Measurements from ENCODE around the gene MAPK14.
A peak's percentile ranks its signal among the peaks of the same experiment; 100 is the strongest.
"Not testable (repeated sequence)": the region's sequence is repeated elsewhere in the genome, so short reads cannot be mapped to it uniquely, and the experiment has no call there.

MAPK14 gene

DNA sequence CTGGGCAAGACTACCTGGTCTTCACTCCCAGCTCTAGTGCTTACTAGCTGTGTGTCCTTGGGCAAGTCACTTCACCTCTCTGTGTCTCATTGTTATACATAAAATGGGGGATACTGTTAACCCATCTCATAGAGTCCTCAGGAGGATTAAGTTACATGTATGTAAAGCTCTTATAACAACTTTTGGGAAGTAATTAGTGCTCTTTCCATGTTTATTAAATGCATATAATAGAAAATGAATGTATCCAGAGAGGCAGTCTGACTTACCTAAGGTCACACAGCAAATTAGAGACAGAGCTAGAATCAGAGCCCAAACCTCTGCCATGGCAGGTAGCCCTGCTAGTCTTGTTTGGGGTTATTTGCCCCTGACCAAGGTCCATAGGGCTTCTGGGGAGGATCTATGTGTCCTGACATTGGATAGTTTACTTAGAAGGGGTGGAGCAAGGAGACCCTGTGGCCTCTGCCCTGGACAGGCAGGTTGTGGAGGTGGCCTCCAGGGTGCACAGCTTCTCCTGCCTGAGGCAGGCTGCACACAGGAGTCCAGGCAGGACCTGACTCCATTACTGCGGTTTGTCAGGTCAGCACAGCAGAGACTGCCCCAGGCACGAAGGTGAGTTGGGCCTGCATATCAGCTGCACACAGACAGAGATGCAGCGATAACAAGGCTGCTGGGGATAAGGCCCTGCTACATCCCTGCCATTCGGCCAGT lies 94.3 kb downstream of the MAPK14 start:
- no peak for DNase-seq (ENCODE audit: low read depth in 2 of 2)

DNA sequence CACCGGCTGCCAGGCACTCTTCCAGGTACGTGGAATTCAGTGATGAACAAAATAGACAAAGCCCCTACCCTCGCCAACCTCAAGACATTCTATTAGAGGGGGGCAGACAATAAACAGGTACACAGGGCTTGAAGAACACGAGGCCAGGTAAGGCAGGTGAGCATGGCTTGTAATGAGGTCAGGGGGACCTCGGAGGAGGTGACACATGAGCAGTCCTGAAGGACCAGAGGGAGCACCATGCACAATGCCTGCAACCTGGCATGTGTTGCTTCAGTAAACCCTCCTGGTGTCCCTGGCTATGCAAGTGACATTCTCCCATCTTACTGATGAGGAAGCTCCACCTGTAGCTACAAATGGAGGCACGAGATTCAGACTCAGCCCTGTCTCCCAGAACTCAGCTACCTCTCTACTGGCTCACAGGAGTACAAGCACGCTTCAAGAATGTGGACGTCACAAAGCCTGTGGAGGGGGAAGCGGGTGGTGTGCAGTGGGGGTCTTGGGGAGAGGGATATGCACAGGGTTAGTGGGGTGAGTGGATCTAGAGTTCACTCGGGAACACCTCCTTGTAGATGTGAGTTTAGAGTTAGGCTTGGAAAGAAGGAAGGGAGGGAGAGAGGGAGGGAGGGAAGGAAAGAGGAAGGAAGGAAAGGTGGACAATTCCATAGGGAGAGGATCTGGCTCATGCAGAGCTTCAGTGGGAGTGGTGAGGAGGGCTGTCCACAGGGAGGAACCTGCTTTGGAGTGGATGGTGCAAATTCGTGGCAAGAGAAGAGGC lies 95.1 kb downstream of the MAPK14 start:
- DNase-seq (ENCODE audit: low read depth in 2 of 2), result no peak

DNA sequence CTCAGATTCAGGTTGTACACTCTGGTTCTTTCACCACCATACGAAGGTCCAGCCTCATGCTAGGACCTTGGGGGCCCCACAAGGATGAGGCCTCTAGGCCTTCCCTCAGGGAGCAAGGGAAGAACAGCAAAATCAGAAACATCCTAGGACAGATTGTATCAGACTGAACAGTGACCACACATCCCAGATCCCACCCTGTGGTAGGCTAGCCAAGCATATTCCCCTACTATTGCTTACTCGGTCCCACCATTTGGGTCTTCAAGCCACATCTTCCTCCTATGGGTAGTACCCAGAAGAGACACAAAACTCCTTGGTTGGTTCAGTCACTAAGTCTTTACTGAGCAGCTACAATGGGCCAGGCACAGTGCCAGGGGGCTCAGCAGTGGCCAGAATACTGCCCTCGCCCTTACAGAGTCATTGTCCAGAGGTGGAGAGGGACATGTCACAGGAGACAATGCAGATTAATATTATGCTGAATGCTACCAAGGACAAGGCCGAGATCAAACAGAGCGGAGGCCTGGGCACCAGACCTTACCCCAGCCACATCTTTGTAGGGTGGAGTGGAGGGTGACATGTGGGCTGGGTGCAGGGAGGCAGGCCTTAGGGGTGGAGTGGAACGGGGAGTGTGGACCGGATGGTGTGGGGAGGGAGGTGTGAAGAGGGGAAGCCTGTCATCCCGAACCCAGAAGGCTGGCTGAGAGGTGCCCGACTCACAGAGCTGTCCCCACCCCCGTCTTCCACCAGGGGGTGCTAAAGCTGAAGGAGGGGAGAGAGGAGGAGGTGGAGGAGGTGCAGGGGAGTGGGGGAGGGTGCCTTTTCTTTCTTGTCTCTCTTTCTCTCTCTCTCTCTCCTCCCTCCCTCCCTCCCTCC lies 95.9 kb downstream of the MAPK14 start:
- peak; percentile 36 to 38 for DNase-seq (ENCODE audit: low read depth in 2 of 2)

DNA sequence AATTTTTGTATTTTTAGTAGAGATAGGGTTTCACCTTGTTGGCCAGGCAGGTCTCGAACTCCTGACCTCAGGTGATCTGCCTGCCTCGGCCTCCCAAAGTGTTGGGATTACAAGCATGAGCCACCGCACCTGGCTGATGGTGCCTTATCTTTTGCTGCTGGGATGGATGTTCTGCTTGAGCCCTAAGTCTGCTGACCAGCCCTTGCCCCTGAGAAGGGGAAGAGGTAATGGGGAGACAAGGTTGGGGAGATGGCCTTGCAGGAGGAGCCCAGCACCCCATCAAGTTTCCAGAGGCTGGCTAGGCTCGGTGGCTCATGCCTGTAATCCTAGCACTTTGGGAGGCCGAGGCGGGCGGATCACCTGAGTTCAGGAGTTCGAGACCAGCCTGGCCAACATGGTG lies 96.7 kb downstream of the MAPK14 start:
- not testable (repeated sequence) for DNase-seq (ENCODE audit: low read depth in 2 of 2)

DNA sequence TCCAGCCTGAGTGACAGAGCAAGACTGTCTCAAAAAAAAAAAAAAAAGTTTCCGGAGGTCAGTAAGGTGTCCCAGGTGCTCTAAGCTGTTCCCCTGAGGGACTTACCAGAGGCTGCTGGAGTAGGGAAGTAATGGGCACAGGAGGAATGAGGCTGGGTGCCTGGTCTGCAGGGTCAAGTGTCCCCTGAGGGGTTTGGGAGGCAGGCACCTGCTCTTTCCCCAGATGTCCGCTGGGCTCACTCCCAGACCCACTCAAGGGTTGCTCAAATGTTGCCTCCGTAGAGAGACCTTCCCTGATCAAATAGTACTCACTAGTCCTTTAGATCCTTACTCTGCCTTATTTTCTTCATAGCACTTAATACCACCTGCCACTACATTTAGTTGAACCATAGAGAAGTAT lies 97.3 kb downstream of the MAPK14 start:
- no peak for DNase-seq (ENCODE audit: low read depth in 2 of 2)

DNA sequence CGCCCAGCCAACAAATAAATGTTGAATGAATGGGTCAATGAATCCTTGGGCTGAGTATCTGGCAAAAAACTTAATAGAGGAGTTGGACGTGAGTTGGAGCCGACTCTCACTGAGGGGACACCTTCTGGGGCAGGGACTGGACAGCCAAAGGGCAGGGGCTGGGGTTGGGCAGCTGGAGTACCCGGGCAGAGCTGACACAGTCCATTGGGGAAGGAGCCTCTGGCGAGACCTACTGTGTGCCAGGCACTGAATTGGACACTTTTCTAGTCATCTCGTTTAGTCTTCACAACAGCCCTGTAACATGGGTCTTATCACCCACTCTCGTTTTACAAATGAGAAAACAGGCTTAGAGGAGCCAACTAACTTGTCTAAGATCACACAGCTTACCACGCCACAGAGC lies 98.0 kb downstream of the MAPK14 start:
- DNase-seq (ENCODE audit: low read depth in 2 of 2), result no peak

DNA sequence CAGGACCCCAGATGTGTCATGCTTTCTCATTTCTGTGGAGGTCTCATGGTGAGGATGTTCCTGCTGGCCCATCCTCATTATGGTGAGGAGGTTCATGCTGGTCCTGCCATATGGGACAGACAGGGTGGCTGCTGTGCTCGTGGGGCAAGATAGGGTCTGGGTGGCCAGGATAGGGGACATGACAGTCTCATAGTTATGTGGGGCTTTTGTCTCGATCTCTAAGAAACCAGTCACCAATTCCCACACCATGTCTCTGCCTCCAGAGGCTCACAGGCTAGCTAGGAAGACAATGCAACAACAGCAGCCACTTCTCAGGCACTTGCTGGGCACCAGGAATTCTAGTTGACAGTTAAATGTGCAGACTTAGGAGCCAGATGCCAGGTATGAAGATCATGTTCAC lies 98.5 kb downstream of the MAPK14 start:
- no peak for DNase-seq (ENCODE audit: low read depth in 2 of 2)

DNA sequence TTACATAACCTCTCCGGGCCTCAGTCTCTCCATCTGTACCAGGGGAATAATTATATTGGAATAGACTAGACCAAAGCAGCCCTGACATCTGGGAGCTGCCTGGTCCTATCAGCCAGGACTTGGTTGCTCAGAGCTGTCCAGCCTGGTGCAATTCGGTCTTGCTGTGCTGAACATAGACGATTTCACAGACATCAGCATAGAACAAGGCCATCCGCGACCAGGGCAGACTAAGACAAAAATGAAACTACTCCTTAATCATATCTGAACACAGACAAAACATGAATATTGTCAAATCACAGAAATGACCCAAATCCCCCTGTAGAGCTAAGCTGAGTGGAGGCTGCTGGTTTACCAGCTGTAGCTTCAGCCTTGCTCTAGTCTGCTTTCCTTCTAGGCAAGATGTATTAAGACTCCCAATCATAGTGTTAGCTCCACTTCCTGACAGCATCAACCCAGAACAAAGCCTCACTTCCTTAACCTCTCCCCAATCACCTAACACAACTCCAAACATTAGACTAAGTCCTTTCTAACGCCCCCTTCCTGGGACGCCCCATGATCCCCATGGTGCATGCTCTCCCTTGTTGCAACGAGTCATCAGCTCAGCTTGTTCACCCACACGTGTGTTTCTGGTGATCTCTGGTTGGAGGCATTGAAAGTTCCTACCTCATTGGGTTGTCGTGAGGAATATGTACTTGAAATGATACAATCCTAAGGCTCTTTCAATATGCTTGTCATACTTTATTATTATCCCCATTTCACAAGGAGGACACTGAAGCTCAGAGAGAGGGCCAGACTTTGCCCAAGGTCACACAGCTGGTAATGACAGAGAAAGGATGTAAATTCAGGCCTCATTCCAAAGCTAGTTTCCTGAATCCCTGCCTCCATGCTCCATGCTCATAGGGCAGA lies 99.2 kb downstream of the MAPK14 start:
- no peak for DNase-seq (ENCODE audit: low read depth in 2 of 2)

DNA sequence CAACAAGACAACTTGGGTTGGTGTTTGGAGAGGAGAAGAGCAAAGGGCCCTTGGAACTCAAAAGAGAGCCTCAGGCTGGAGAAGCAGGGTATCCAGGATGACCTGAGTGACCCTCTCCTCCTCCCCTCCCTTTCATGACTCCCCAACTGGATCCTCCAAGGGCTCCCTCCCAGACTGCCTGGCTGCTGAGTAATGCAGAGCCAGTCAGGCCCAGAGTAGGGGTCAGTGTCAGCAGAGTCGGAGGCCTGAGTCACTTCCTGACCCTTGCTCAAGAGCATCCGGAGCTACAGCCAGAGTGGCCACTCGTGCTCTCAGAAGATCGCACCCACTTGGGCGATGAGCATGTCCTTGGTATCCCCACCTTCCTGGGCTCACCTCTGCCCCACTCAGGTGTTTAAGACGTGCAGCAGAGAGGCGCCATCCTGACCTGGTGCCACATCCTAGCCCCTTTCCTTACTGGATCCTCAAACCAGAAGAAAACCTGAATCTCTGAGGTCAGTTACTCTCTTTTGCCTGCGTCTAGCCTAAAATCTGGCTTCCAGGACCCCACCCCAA lies 99.9 kb downstream of the MAPK14 start:
- DNase-seq (ENCODE audit: low read depth in 2 of 2), result no peak

DNA sequence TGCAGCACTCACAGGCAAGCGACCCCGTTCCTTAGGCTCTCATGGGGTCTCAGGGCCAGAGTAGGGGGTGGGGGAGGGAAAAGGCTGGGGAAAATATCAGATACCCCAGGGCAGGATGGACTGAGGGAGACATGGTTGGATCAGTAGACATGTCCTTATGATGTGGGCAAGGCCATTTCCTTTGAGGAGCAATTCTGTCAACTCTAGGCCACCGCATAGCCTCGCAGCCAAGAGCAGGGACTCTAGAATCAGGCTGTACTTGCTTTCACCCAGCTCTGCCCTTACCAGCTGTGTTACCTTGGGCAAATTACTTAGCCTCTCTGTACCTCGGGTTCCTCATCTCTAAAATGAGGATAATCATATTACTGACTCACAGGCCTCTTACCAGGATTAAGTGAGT lies 100.5 kb downstream of the MAPK14 start:
- DNase-seq (ENCODE audit: low read depth in 2 of 2), result no peak

DNA sequence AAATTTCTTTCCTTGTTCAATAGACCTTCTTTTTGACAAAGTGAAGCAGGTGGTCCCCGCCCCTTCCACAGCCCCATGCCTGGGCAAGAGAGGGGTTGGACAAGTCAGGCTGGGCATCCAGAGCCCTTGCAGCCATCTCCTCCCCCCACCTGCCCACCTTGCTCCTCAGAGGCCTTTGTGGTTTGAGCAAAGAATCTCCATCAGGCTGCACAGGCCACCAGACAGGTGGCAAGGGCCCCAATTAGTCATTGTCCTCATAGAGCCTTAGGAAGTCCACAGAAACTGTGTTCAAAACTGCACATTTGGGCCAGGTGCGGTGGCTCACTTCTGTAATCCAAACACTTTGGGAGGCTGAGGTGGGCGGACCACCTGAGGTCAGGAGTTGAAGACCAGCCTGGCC lies 101.2 kb downstream of the MAPK14 start:
- DNase-seq (ENCODE audit: low read depth in 2 of 2), result no peak

DNA sequence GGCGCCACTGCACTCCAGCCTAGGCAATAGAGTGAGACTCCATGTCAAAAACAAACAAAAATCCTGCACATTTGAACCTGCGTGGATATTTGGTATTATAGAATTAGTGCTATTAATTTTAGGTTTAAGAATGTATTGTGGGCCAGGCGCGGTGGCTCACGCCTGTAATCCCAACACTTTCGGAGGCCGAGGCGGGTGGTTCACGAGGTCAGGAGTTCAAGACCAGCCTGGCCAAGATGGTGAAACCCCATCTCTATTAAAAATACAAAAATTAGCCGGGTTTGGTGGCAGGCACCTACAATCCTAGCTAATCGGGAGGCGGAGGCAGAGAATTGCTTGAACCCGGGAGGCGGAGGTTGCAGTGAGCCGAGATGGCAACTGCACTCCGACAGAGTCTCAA lies 101.7 kb downstream of the MAPK14 start:
- not testable (repeated sequence) for DNase-seq (ENCODE audit: low read depth in 2 of 2)

DNA sequence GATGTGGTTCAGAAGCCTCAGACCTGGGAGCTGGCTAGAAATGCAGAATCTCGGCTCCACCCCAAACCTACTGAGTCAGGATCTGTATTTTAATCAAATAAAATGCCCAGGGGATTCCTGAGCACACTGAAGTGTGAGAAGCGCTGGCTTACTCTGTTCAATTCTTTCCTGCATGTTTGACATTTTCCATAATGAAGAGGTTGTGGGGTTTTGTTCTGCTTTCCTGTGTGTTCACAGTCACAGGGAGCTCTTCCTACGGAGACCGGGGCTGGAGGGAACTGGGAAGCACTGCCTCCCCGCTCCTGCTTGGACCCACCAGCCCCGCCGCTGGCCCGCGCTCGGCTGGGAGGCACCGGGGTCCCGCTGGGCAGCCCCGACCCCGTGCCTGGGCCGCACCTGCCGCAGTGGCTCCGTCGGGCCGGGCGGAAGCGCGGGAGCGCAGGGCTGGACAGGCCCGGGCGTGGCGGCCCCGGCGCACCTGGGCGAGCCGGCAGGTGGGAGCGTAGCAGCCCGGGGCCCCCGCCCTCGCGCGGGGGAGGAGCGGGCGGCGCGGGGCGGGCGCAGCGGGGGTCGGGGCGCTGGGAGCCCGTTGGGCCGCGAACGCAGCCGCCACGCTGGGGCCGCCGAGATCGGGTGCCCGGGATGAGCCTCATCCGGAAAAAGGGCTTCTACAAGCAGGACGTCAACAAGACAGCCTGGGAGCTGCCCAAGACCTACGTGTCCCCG lies 102.5 kb downstream of the MAPK14 start, which contains the start of gene MAPK13:
MAPK13 (plus strand) TSS at position 573 of the 726 bp plus-strand sequence; CDS start at position 643, 70 bp downstream.
- DNase-seq (ENCODE audit: low read depth in 2 of 2), result no peak

DNA sequence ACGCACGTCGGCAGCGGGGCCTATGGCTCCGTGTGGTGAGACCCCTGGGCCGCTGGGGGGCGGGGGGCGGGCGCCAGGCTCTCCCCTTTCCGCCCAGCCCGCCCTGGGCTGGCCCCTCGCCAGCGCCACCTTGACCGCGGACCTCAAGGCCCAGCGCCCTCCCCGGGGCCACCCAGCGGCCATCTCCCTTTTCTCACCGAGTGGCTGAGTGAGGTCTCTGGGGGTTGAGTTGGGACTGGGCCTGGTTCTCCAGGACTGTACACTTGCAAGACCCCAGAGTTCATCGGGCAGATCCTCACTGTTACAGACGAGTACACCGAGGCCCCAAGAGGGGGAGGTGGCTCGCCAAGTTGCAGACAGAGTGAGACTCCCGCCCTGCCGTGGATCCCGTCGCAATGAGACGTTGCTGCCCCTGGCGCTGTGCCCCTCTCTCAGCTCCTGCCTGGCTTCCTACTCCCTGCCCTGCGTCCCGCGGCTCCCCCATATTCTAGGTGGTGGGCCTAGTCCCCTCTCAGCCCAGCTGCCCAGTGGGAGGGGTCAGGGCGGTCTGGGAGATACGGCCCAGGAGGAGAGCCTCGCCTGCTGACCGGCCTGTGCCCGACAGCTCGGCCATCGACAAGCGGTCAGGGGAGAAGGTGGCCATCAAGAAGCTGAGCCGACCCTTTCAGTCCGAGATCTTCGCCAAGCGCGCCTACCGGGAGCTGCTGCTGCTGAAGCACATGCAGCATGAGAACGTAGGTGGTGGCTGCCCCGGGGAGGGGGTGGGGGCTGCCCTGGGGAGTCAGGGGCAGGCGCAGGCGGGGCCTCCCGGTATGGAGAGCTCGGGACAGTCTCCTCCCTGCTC lies 103.3 kb downstream of the MAPK14 start:
- no peak for DNase-seq (ENCODE audit: low read depth in 2 of 2)

DNA sequence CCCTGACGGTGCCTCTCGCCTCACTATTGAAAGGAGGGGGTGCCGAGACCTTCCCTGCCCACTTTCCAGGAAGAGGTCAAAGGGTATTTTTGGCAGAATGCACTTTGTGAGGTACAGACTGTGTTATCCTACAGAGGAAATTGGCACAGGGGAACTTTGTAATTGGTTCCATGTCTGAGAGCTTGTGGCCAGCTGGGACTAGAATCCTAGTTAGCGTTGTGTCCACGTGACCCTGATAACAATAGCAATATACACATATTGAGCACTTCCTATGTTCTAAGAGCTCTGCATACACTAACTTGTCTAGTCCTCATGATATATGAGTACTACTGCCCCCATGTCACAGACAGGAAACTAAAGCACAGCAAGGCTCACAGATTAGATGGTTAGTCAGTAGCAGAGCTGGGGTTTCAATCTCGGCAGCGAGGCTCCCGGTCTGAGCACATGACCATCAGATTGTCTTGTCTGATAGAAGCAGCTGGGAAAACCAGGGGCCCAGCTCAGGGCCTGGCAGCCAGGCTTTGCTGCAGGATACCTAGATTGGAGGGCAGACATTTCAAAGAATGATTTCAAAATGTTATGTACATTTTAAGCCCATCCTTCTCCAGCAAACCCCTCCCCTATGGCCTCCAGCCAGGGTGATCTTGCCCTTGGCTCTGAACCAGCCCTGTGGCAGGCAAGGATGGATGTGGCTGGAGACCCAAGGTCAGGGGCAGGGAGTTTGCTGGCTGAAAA lies 104.1 kb downstream of the MAPK14 start:
- no peak for DNase-seq (ENCODE audit: low read depth in 2 of 2)

DNA sequence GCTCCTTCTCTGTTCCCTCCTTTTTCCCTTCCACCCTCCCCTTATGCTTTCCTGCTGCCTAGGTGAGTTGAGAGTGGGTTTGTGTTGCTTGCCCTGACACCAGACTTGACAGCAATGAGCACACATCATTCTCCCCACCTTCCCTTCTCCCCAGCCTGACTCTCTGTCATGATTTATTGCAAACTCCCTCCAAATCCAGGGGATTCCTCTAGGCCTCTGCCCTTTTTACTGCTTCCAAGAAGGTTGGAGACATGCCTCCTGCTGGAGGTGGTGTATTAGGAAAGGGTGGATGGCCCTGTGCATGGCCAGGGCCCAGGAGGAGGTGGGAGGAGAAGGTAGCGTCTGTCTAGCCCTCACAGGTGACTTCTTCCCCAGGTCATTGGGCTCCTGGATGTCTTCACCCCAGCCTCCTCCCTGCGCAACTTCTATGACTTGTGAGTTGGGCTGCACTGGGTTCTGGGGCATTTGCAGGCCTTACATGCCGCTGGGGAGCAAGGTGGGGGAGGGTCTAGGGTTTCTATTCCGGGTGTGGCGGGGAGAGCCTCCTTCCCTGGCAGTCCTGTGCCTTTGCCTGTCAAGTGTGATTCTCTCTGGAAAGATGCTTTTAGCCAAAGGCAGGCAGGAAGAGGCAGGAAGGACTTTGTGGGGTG lies 104.8 kb downstream of the MAPK14 start:
- DNase-seq (ENCODE audit: low read depth in 2 of 2), result no peak

DNA sequence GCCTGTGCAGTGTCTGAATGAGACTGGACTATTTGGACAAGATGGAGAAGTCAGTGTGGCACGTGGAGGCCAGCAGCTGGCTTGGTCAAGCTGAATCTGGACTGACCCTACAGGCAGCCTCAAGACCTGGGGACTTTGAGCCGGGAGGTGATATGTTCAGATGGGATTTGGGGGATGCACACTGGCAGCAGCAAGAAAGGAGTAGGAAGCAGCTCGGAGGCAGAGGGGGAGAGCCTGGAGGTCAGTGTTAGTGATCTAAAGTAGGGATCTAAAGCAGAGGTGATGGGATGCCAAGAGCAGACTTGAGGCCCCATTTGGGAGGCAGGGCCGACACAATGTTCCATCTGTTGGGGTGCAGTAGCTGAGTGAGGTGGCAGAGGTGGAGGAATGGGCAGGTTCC lies 105.5 kb downstream of the MAPK14 start:
- DNase-seq (ENCODE audit: low read depth in 2 of 2), result no peak

DNA sequence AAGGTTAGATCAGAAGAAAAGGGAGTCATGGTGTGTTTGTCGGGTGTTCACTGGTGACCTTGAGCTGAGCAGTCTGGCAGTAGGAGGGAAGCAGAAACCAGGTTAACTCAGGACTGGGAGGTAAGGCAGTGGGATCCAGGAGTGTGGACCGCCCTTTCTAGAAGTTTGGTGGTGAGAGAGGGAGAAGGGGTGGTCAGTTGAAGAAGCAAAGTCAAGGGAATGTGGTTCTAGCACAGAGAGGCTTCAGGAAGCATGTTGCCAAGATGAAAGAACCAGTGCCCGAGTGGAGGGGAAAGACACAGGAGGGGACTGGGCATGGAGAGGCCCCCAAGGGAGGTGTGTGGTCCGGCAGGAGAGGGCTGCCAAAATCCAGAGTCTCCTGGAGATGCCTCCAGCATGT lies 106.3 kb downstream of the MAPK14 start:
- DNase-seq (ENCODE audit: low read depth in 2 of 2), result no peak
